Placental pericyte (primary cell): ENCODE data around the gene NR6A1. TPM values are rescaled to one million over a fixed set of nuclear protein-coding genes. Genes with fewer than 3 reads are reported as not detected.

ENCODE experiments used
- small RNA-seq: library from RNA; depleted of rRNA; stranded (forward); fragments of <200 nt; gene quantifications from one replicate; pipeline ENCODE3, GENCODE V24; 2012; ENCODE audit warnings: low replicate concordance
- total RNA-seq: library from RNA; depleted of rRNA; stranded (reverse); fragments of >200 nt; gene quantifications from 2 replicates; pipeline ENCODE4 v1.2.3, GENCODE V29; 2012

NR6A1 gene
- 0.66 and 0.72 TPM in 2 replicates for total RNA-seq

GRCh38 chr9:124771021-124771866 lies at the start of gene NR6A1:
Gene NR6A1 (minus strand): TSS chr9:124771311.

GRCh38 chr9:124776954-124777648 lies 6.0 kb upstream of the NR6A1 start, which contains the start of gene OLFML2A:
Gene OLFML2A (plus strand): TSS chr9:124777133. CDS start chr9:124777271, 138 bp downstream.

GRCh38 chr9:124506931-124507879 lies 263.9 kb downstream of the NR6A1 start, which contains the start of gene NR5A1:
Gene NR5A1 (minus strand): TSS chr9:124507399. CDS start chr9:124503395, 4,004 bp downstream.

Small RNA genes within 50 kb of the gene (small RNA-seq; reads per million reads assigned to genes)
- gene MIR181A2 (182 reads per million, percentile 99 among the genes with 10 or more reads in this experiment), gene MIR181B2 (340 reads per million, percentile 99 among the genes with 10 or more reads in this experiment), gene RN7SL302P (not detected)

Other genes starting within 250 kb of the NR6A1 start
- gene OLFML2A, start 5.8 kb upstream of the NR6A1 start, total RNA-seq: 11.5 and 23.2 TPM in 2 replicates
- gene WDR38, start 82.1 kb upstream of the NR6A1 start, total RNA-seq: not detected in 2 replicates
- gene RPL35, start 90.6 kb upstream of the NR6A1 start, total RNA-seq: 1,502 and 1,592 TPM in 2 replicates
- 16.2 and 18.5 TPM in 2 replicates for gene ARPC5L, start 90.8 kb upstream of the NR6A1 start, total RNA-seq
- gene GOLGA1, start 169.8 kb upstream of the NR6A1 start, total RNA-seq: 12.7 and 16.0 TPM in 2 replicates